SK-N-SH treated with all-trans-retinoic acid at 6 μM for 48 hours (cell line): ENCODE results near the gene IPO4.
A peak's percentile ranks its signal among the peaks of the same experiment; 100 is the strongest.
"Not testable (repeated sequence)": the region's sequence is repeated elsewhere in the genome, so short reads cannot be mapped to it uniquely, and the experiment has no call there.

Experiments
- ATAC-seq: fragments of 200-7000 bp; cut with Tn5 transposase; 3 replicates; pipeline ENCODE4 v1.9.1; 2020; ENCODE audit warnings: mild to moderate bottlenecking, moderate library complexity
- ARNTL ChIP-seq: fragments of 450-650 bp; formaldehyde crosslinking; IDR thresholded peaks from 2 replicates; pipeline ENCODE4 v1.5.0; 2020; ENCODE audit warnings: low read depth, mild to moderate bottlenecking, moderate library complexity, borderline replicate concordance
- BACH2 ChIP-seq: fragments of 250-450 bp; sonication (Bioruptor Pico); IDR thresholded peaks from 2 replicates; pipeline ENCODE4 v1.9.0; 2021; ENCODE audit warnings: mild to moderate bottlenecking, borderline replicate concordance
- CREB5 ChIP-seq: fragments of 250-450 bp; sonication (Bioruptor Pico); IDR thresholded peaks from 2 replicates; pipeline ENCODE4 v1.5.1; 2020; ENCODE audit warnings: low read depth, mild to moderate bottlenecking, moderate library complexity
- CSDC2 ChIP-seq: fragments of 250-450 bp; sonication (Bioruptor Pico); IDR thresholded peaks from 2 replicates; pipeline ENCODE4 v1.5.0; 2020; ENCODE audit warnings: mild to moderate bottlenecking, moderate library complexity
- CSRNP3 ChIP-seq: fragments of 250-450 bp; sonication (Bioruptor Pico); IDR thresholded peaks from 2 replicates; pipeline ENCODE4 v1.5.1; 2021; ENCODE audit warnings: mild to moderate bottlenecking, moderate library complexity
- ISL1 ChIP-seq: fragments of 250-450 bp; sonication (Bioruptor Pico); IDR thresholded peaks from 2 replicates; pipeline ENCODE4 v2.1.2; 2022; ENCODE audit warnings: mild to moderate bottlenecking, moderate library complexity
- OSR1 ChIP-seq: fragments of 250-450 bp; sonication (Bioruptor Pico); IDR thresholded peaks from 2 replicates; pipeline ENCODE4 v1.8.0; 2022; ENCODE audit warnings: moderate library complexity, mild to moderate bottlenecking, inconsistent platforms
- PATZ1 ChIP-seq: fragments of 250-450 bp; sonication (Bioruptor Pico); IDR thresholded peaks from 2 replicates; pipeline ENCODE4 v1.8.0; 2020; ENCODE audit warnings: mild to moderate bottlenecking, moderate library complexity, borderline replicate concordance
- POU6F1 ChIP-seq: fragments of 250-450 bp; sonication (Bioruptor Pico); IDR thresholded peaks from 2 replicates; pipeline ENCODE4 v1.8.0; 2021; ENCODE audit warnings: low read depth, mild to moderate bottlenecking, moderate library complexity, borderline replicate concordance
- PPARA ChIP-seq: fragments of 250-450 bp; sonication (Bioruptor Pico); IDR thresholded peaks from 2 replicates; pipeline ENCODE4 v1.5.0; 2020; ENCODE audit warnings: mild to moderate bottlenecking, borderline replicate concordance
- SNAI2 ChIP-seq: fragments of 250-450 bp; sonication (Bioruptor Pico); IDR thresholded peaks from 2 replicates; pipeline ENCODE4 v1.5.0; 2020; ENCODE audit warnings: mild to moderate bottlenecking, moderate library complexity
- TCF4 ChIP-seq: fragments of 250-450 bp; sonication (Bioruptor Pico); IDR thresholded peaks from 2 replicates; pipeline ENCODE4 v1.8.0; 2021; ENCODE audit warnings: mild to moderate bottlenecking, moderate library complexity, borderline replicate concordance
- TOX ChIP-seq: fragments of 250-450 bp; sonication (Bioruptor Pico); IDR thresholded peaks from 2 replicates; pipeline ENCODE4 v1.8.0; 2021; ENCODE audit warnings: mild to moderate bottlenecking, moderate library complexity, borderline replicate concordance
- ZC3H10 ChIP-seq: fragments of 250-450 bp; sonication (Bioruptor Pico); IDR thresholded peaks from 2 replicates; pipeline ENCODE4 v1.5.1; 2021; ENCODE audit warnings: mild to moderate bottlenecking, moderate library complexity
- ZFP3 ChIP-seq: fragments of 250-450 bp; sonication (Bioruptor Pico); IDR thresholded peaks from 2 replicates; pipeline ENCODE4 v1.5.0; 2020; ENCODE audit warnings: mild to moderate bottlenecking, moderate library complexity
- ZFP30 ChIP-seq: fragments of 450-650 bp; formaldehyde crosslinking; IDR thresholded peaks from 2 replicates; pipeline ENCODE4 v1.5.0; 2022; ENCODE audit warnings: mild to moderate bottlenecking, moderate library complexity
- ZNF565 ChIP-seq: fragments of 450-650 bp; formaldehyde crosslinking; conservative IDR thresholded peaks from 2 replicates; pipeline ENCODE4 v1.5.0; 2020; ENCODE audit warnings: low read depth, mild to moderate bottlenecking, moderate library complexity
- ZNF70 ChIP-seq: fragments of 450-650 bp; formaldehyde crosslinking; IDR thresholded peaks from 2 replicates; pipeline ENCODE4 v1.5.0; 2020; ENCODE audit warnings: mild to moderate bottlenecking, moderate library complexity
- ZNF8 ChIP-seq: fragments of 450-650 bp; formaldehyde crosslinking; IDR thresholded peaks from 2 replicates; pipeline ENCODE4 v1.5.0; 2020; ENCODE audit warnings: mild to moderate bottlenecking, moderate library complexity

Gene IPO4

GRCh38 chr14:24206260-24207103 lies 17.9 kb upstream of the IPO4 start (continued):
- TF ChIP-seq CSRNP3 (CRISPR knock-in tag): no peak
- no peak for TF ChIP-seq ARNTL (CRISPR knock-in tag)

- ATAC-seq: no peak
- no peak for TF ChIP-seq PPARA (CRISPR knock-in tag)
Measured at GRCh38 chr14:24204163-24205146, 15.8 kb upstream of the IPO4 start.

- ATAC-seq: not testable (repeated sequence)
Measured at GRCh38 chr14:24203249-24203886, 14.8 kb upstream of the IPO4 start.

GRCh38 chr14:24202538-24202937 lies 13.9 kb upstream of the IPO4 start:
- ATAC-seq: not testable (repeated sequence)

- no peak for ATAC-seq
Measured at GRCh38 chr14:24198814-24199524, 10.4 kb upstream of the IPO4 start.

GRCh38 chr14:24197056-24197450 lies 8.4 kb upstream of the IPO4 start:
- no peak for ATAC-seq

More at GRCh38 chr14:24198814-24199524, 10.4 kb upstream of the IPO4 start:
- TF ChIP-seq CREB5 (CRISPR knock-in tag) (no peak), ZFP3 (no peak), BACH2 (CRISPR knock-in tag) (no peak), ZNF8 (CRISPR knock-in tag) (no peak)

GRCh38 chr14:24196071-24197055 lies 7.7 kb upstream of the IPO4 start:
- peak; percentile 56 for ATAC-seq
- TF ChIP-seq ARNTL (CRISPR knock-in tag): no peak
- TF ChIP-seq POU6F1 (CRISPR knock-in tag): no peak
- TF ChIP-seq BACH2 (CRISPR knock-in tag): no peak
- TF ChIP-seq ZC3H10: no peak
- no peak for TF ChIP-seq ZFP30
- no peak for TF ChIP-seq ZNF70 (CRISPR knock-in tag)
- TF ChIP-seq ISL1 (CRISPR knock-in tag): no peak
- no peak for TF ChIP-seq TOX (CRISPR knock-in tag)
- no peak for TF ChIP-seq ZFP3
- no peak for TF ChIP-seq ZNF8 (CRISPR knock-in tag)
- TF ChIP-seq ZNF565 (CRISPR knock-in tag): no peak
- no peak for TF ChIP-seq TCF4 (CRISPR knock-in tag)
- no peak for TF ChIP-seq PPARA (CRISPR knock-in tag)
- TF ChIP-seq PATZ1 (CRISPR knock-in tag): no peak
- TF ChIP-seq CSDC2 (CRISPR knock-in tag): no peak
- TF ChIP-seq OSR1 (CRISPR knock-in tag): no peak
- TF ChIP-seq SNAI2 (CRISPR knock-in tag): no peak

More at GRCh38 chr14:24197056-24197450, 8.4 kb upstream of the IPO4 start:
- TF ChIP-seq ISL1 (CRISPR knock-in tag) (no peak), TOX (CRISPR knock-in tag) (no peak)
- TF ChIP-seq, all 23 proteins: peak for 0
